Measurements from ENCODE around the gene TMEM135.

GRCh38 chr11:87012673-87013072, 25.1 kb upstream of the TMEM135 start:
- TF ChIP-seq POLR2A (IDR thresholded peaks at IDR 0.05) (no peak), CTCF (IDR thresholded peaks at IDR 0.05) (no peak)

Measured in right lobe of liver (tissue), 4 donors.